Vagina (tissue), 2 donors: ENCODE data around the gene ANAPC5. TPM values are rescaled to one million over a fixed set of nuclear protein-coding genes. Genes with fewer than 3 reads are reported as not detected.

ENCODE experiments used
- DNase-seq, 2 donors: peaks; one replicate each; pipeline ENCODE4 v3.0.0-alpha.2; 2017; ENCODE audit errors: extremely low spot score in 2 of 2
- H3K27ac ChIP-seq: fragments of 200-600 bp; sonication (generic); one replicate; pipeline ENCODE4 v1.5.1; 2019
- H3K27me3 ChIP-seq: fragments of 200-600 bp; sonication (generic); one replicate; pipeline ENCODE4 v1.5.1; 2019
- H3K36me3 ChIP-seq, 2 donors: fragments of 200-600 bp; sonication (generic); one replicate each; pipeline ENCODE4 v1.5.1; 2017 to 2019
- H3K4me1 ChIP-seq: fragments of 200-600 bp; sonication (generic); one replicate; pipeline ENCODE4 v1.5.1; 2019
- H3K4me3 ChIP-seq, 2 donors: fragments of 200-600 bp; sonication (generic); 1 replicate in 1 of 2; 2 replicates in 1 of 2; pipeline ENCODE4 v1.5.1; 2016 to 2019
- H3K9me3 ChIP-seq: fragments of 200-600 bp; sonication (generic); one replicate; pipeline ENCODE4 v1.5.1; 2019
- POLR2A ChIP-seq, 2 donors: fragments of 450-650 bp; IDR thresholded peaks; one replicate each; pipeline ENCODE4 v1.6.1; 2017; ENCODE audit warnings: antibody characterized with exemption in 2 of 2, mild to moderate bottlenecking in 2 of 2, moderate library complexity in 2 of 2
- POLR2AphosphoS5 ChIP-seq, 2 donors: sonication (generic); formaldehyde crosslinking; IDR thresholded peaks; one replicate each; pipeline ENCODE4 v1.9.0; 2017; ENCODE audit warnings: antibody characterized with exemption in 2 of 2, mild to moderate bottlenecking in 2 of 2, low read depth in 1 of 2; ENCODE audit not compliant: insufficient read depth in 1 of 2
- intact Hi-C: fragments of 100-400 bp; cut with DNase I; formaldehyde crosslinking; loops from one replicate; pipeline ENCODE4 v1.15.1; 2023
- total RNA-seq: library from RNA; depleted of rRNA; stranded (reverse); fragments of >200 nt; gene quantifications from one replicate; pipeline ENCODE4 v1.2.3, GENCODE V29; 2016
- TF ChIP-seq, protein P1 (sequence below), 3 experiments: fragments of 450-650 bp in 2 of 3; fragments of 200-600 bp in 1 of 3; sonication (generic) in 1 of 3; IDR thresholded peaks; one replicate each; pipeline ENCODE4 v1.5.1; 2017 to 2019; ENCODE audit warnings: antibody characterized with exemption in 3 of 3, mild to moderate bottlenecking in 2 of 3, moderate library complexity in 2 of 3

ANAPC5 gene
- total RNA-seq, 1 donor from 2014 or later, result 143 TPM

GRCh38 chr12:121277374-121277759, 74.8 kb downstream of the ANAPC5 start:
- no peak for DNase-seq
- intact Hi-C loops, result no loop called here
- TF ChIP-seq POLR2A (IDR thresholded peaks at IDR 0.05) (no peak), POLR2AphosphoS5 (IDR thresholded peaks at IDR 0.05; ENCODE audit: insufficient read depth in 1 of 2, low read depth in 1 of 2) (no peak)
- TF ChIP-seq, protein P1, sequence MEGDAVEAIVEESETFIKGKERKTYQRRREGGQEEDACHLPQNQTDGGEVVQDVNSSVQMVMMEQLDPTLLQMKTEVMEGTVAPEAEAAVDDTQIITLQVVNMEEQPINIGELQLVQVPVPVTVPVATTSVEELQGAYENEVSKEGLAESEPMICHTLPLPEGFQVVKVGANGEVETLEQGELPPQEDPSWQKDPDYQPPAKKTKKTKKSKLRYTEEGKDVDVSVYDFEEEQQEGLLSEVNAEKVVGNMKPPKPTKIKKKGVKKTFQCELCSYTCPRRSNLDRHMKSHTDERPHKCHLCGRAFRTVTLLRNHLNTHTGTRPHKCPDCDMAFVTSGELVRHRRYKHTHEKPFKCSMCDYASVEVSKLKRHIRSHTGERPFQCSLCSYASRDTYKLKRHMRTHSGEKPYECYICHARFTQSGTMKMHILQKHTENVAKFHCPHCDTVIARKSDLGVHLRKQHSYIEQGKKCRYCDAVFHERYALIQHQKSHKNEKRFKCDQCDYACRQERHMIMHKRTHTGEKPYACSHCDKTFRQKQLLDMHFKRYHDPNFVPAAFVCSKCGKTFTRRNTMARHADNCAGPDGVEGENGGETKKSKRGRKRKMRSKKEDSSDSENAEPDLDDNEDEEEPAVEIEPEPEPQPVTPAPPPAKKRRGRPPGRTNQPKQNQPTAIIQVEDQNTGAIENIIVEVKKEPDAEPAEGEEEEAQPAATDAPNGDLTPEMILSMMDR (IDR thresholded peaks at IDR 0.05), result no peak
- H3K9me3 ChIP-seq, result no peaks in the 10 kb centered on the region
- peaks cover 19% of the 10 kb centered on the region for H3K4me1 ChIP-seq
- H3K27me3 ChIP-seq, result no peaks in the 10 kb centered on the region
- H3K4me3 ChIP-seq, result no peak overlapping the region
- peaks cover 0 to 11% of the 10 kb centered on the region in 2 donors for H3K36me3 ChIP-seq
- peak overlapping the region; percentile 0 for H3K27ac ChIP-seq

DNA sequence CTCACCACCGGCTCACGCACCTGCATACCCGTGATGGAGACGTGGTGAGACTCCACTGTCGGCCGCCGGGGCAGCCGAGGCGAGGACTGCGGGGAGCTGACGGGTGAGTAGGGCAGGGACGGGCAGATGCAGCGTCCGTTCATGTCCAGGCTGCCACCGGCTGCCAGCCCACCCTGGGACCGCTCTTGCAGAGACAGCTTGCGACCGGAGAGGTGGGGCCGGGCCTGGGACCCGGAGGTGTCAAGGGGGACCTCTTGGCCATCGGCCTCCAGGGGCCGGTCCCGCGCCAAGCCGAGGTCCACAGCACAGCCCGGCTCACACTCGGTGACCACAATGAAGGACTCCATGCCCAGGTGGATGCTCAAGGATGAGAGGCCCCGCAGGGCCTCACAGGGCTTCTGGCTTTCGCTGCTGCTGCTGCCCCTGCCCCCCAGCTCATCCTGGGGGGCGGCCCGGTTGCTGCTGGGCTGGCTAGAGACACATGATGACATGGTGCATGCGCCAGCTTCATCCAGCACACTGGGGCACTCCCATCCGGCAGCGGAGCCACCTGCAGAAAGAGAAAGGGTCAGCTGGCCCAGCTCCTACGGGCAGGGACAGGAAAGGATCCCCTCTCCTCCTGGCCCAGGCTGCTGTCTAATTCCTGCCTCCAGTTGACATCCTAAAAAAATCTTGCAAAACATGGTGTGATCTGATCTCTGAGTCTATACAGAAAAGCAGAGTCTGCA, 78.0 kb downstream of the ANAPC5 start:
- intact Hi-C loops, result no loop called here
- H3K36me3 ChIP-seq, result peaks cover 0 to 25% of the 10 kb centered on the region in 2 donors

GRCh38 chr12:121273364-121273896, 78.8 kb downstream of the ANAPC5 start:
- Histone ChIP-seq H3K27me3 (no peaks in the 10 kb centered on the region), H3K4me1 (no peaks in the 10 kb centered on the region), H3K4me3 (no peak overlapping the region), H3K36me3 (peaks cover 0 to 31% of the 10 kb centered on the region in 2 donors), H3K9me3 (no peaks in the 10 kb centered on the region), H3K27ac (no peak overlapping the region)
- DNase-seq, result no peak
- intact Hi-C loops, result no loop called here
- no peak for TF ChIP-seq POLR2AphosphoS5 (IDR thresholded peaks at IDR 0.05; ENCODE audit: insufficient read depth in 1 of 2, low read depth in 1 of 2)
- TF ChIP-seq, protein P1 (IDR thresholded peaks at IDR 0.05), result no peak
- no peak for TF ChIP-seq POLR2A (IDR thresholded peaks at IDR 0.05)

More for the DNA sequence above, 78.0 kb downstream of the ANAPC5 start:
- DNase-seq, result no peak
- Histone ChIP-seq H3K9me3 (no peaks in the 10 kb centered on the region), H3K4me1 (peaks cover 7% of the 10 kb centered on the region), H3K4me3 (no peak overlapping the region), H3K27me3 (no peaks in the 10 kb centered on the region), H3K27ac (no peak overlapping the region)
- TF ChIP-seq, protein P1 (IDR thresholded peaks at IDR 0.05), result no peak
- no peak for TF ChIP-seq POLR2AphosphoS5 (IDR thresholded peaks at IDR 0.05; ENCODE audit: insufficient read depth in 1 of 2, low read depth in 1 of 2)
- no peak for TF ChIP-seq POLR2A (IDR thresholded peaks at IDR 0.05)

- Histone ChIP-seq H3K27ac (no peak overlapping the region), H3K36me3 (peaks cover 0 to 53% of the 10 kb centered on the region in 2 donors), H3K4me3 (no peak overlapping the region), H3K4me1 (no peaks in the 10 kb centered on the region), H3K27me3 (no peaks in the 10 kb centered on the region), H3K9me3 (no peaks in the 10 kb centered on the region)
- intact Hi-C loops, result no loop called here
- TF ChIP-seq POLR2AphosphoS5 (IDR thresholded peaks at IDR 0.05; ENCODE audit: insufficient read depth in 1 of 2, low read depth in 1 of 2), result no peak
- TF ChIP-seq POLR2A (IDR thresholded peaks at IDR 0.05), result no peak
- TF ChIP-seq, protein P1 (IDR thresholded peaks at IDR 0.05), result no peak
- no peak for DNase-seq
These were observed 84.4 kb downstream of the ANAPC5 start for GRCh38 chr12:121267822-121268221.

- H3K4me1 ChIP-seq, result no peaks in the 10 kb centered on the region
- intact Hi-C loops, result no loop called here
- H3K9me3 ChIP-seq, result no peaks in the 10 kb centered on the region
- H3K4me3 ChIP-seq, result no peak overlapping the region
- no peak for DNase-seq
- H3K27me3 ChIP-seq, result no peaks in the 10 kb centered on the region
- H3K36me3 ChIP-seq, result peaks cover 0 to 70% of the 10 kb centered on the region in 2 donors
- no peak overlapping the region for H3K27ac ChIP-seq
- no peak for TF ChIP-seq POLR2A (IDR thresholded peaks at IDR 0.05)
- TF ChIP-seq, protein P1 (IDR thresholded peaks at IDR 0.05), result no peak
- no peak for TF ChIP-seq POLR2AphosphoS5 (IDR thresholded peaks at IDR 0.05; ENCODE audit: insufficient read depth in 1 of 2, low read depth in 1 of 2)
These were observed 87.2 kb downstream of the ANAPC5 start for GRCh38 chr12:121264951-121265515.
